ENCODE measurements around the gene NKAIN2.
"Not testable (repeated sequence)": the region's sequence is repeated elsewhere in the genome, so short reads cannot be mapped to it uniquely, and the experiment has no call there.

The NKAIN2 gene

DNA sequence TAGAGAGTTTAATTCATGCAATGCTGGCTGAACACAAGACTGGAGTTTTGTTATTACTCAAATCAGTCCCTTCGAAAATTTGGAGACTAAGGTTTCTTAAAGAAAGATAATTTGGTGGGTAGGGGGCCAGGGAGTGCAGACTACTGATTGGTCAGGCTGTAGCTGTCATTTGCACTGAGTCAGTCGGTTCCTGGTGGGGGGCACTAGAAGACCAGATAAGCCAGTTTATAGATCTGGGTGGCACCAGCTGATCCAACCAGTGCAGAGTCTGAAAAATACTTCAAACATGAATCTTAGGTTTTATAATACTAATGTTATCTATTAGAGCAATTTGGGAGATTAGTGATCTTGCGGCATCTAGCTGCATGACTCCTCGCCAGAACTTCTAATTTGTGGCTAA lies 530.7 kb downstream of the NKAIN2 start:
- TF ChIP-seq, protein P1, sequence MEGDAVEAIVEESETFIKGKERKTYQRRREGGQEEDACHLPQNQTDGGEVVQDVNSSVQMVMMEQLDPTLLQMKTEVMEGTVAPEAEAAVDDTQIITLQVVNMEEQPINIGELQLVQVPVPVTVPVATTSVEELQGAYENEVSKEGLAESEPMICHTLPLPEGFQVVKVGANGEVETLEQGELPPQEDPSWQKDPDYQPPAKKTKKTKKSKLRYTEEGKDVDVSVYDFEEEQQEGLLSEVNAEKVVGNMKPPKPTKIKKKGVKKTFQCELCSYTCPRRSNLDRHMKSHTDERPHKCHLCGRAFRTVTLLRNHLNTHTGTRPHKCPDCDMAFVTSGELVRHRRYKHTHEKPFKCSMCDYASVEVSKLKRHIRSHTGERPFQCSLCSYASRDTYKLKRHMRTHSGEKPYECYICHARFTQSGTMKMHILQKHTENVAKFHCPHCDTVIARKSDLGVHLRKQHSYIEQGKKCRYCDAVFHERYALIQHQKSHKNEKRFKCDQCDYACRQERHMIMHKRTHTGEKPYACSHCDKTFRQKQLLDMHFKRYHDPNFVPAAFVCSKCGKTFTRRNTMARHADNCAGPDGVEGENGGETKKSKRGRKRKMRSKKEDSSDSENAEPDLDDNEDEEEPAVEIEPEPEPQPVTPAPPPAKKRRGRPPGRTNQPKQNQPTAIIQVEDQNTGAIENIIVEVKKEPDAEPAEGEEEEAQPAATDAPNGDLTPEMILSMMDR (IDR thresholded peaks at IDR 0.05; ENCODE audit: low read depth, low read length, missing control alignments) = no peak
- H3K4me3 ChIP-seq (ENCODE audit: low read depth, low read length) = no peak overlapping the region
- DNase-seq (ENCODE audit: low read depth) = no peak

DNA sequence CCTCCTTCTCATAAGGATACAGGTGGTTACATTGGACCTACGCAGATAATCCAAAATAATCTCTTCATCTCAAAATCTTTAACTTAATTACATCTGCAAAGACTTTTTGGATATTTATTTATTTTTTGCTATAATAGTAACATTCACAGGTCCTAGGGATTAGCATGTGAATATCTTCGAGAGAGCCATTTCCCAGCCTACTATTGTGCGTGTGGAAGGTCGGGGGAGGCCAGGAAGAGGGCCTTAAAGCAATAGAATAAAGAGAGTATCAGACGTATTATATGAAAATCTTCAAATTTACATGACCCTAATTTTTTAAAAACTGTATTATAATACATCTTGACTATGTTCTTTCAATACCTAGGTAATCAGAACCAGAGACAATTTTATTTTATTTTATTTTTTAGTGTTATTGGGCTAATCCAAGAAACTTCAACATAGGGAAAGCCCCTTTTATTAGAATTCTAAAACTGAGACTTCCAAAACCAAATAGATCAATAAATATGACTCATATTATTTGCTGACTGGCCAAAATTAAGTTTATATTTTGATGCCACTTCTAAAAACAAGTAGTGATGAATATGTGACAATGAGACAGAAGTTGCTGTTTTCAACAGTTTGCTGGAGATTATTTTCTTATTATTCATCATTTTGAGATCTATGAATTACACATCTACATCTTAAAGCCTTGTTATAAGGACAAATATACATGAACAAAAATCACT lies 536.1 kb downstream of the NKAIN2 start:
- no peak overlapping the region for H3K4me3 ChIP-seq (ENCODE audit: low read depth, low read length)
- TF ChIP-seq, protein P1 (IDR thresholded peaks at IDR 0.05; ENCODE audit: low read depth, low read length, missing control alignments) = no peak
- DNase-seq (ENCODE audit: low read depth) = no peak

DNA sequence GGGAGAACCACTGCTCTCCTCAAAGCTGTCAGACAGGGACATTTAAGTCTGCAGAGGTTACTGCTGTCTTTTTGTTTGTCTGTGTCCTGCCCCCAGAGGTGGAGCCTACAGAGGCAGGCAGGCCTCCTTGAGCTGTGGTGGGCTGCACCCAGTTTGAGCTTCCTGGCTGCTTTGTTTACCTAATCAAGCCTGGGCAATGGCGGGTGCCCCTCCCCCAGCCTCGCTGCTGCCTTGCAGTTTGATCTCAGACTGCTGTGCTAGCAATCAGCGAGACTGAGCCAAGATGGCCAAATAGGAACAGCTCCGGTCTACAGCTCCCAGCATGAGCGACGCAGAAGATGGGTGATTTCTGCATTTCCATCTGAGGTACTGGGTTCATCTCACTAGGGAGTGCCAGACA lies 544.7 kb downstream of the NKAIN2 start:
- H3K4me3 ChIP-seq (ENCODE audit: low read depth, low read length); DNase-seq (ENCODE audit: low read depth): not testable (repeated sequence)

DNA sequence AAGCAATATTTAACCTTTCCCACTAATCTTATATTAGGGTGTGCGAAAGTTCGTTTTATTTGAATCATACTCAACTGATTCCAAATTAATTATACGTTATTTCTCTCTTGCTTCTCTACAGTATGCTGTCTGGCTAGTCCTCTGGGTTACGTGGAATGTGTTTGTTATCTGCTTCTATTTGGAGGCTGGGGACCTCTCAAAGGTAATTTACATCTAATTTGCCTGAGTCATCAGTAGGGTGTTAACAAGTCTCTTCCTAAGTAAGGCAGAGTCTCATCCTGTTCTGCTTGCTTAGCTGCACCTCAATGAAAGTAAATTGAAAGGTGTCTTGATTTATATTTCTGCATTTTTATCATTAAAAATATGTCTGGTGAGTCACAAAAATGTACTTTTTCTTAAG lies 551.5 kb downstream of the NKAIN2 start:
- H3K4me3 ChIP-seq (ENCODE audit: low read depth, low read length) = no peak overlapping the region
- TF ChIP-seq, protein P1 (IDR thresholded peaks at IDR 0.05; ENCODE audit: low read depth, low read length, missing control alignments) = no peak
- no peak for DNase-seq (ENCODE audit: low read depth)

DNA sequence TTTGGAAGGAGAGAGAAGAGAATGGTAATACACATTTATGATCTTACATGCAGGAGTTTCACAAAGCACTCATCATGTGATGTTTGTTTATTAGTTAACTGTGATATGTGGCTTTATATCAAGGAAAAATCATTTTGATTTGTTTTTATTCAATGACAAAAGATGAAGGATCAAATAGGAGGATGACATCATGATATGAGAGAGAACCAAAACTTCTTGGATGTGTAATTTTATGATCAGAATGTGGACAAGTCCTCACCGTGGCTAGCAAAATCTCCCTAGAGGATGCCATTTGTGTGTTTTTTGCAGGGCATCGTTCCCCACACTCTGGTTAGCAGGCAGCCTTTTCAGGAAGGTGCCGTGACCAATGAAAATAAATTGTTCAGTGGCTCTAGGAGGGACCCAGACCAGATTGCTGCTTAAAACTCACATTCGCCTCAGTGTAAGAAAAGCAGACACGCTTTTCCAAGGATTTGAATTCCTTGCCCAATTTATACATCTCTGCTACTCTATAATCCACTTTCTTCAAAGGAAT lies 552.7 kb downstream of the NKAIN2 start:
- no peak overlapping the region for H3K4me3 ChIP-seq (ENCODE audit: low read depth, low read length)
- TF ChIP-seq, protein P1 (IDR thresholded peaks at IDR 0.05; ENCODE audit: low read depth, low read length, missing control alignments) = no peak
- DNase-seq (ENCODE audit: low read depth) = no peak

DNA sequence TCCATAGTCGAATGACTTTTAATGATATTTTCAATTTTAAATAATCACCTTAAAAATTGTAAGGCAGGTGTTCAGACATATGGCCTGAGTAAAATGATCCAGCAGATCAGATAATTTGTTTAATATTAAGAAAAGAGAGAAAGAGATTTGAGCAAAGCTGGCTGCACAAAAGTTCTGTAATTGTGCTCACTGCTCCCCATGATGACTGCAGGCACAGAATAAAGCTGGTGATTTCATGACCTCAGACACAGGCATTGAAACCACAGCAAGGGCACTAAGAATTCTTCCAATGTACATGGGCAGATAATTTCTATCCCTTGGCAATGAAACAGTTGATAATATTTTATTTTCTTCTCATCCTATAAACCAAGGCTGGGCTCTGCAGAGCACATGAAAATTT lies 553.1 kb downstream of the NKAIN2 start:
- H3K4me3 ChIP-seq (ENCODE audit: low read depth, low read length) = no peak overlapping the region
- DNase-seq (ENCODE audit: low read depth) = no peak
- TF ChIP-seq, protein P1 (IDR thresholded peaks at IDR 0.05; ENCODE audit: low read depth, low read length, missing control alignments) = no peak

DNA sequence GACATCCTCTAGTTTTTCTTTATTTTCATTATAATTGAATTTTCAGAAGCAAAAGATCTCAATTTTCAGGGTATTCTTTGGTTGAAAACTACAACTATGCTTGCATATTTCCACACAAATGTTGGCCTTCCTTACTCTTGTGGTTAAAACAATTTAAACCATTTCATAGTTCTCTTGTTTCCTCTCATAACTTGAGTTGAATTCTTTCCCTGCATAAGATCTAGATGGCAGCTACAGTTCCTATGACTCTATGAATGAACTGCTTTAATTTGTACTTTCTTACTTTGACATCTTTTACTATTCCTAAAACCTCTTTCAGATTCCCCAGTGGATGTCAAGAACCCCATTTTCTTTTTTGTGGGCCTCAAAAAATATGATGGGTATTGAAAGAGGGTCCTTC lies 564.5 kb downstream of the NKAIN2 start:
- no peak for DNase-seq (ENCODE audit: low read depth)
- no peak overlapping the region for H3K4me3 ChIP-seq (ENCODE audit: low read depth, low read length)
- TF ChIP-seq, protein P1 (IDR thresholded peaks at IDR 0.05; ENCODE audit: low read depth, low read length, missing control alignments) = no peak
